ENCODE data around the gene IGF1R.

GRCh38 chr15:98889930-98890695 is 241.8 kb downstream of the IGF1R start:
- TF ChIP-seq CTCF (IDR thresholded peaks at IDR 0.05) (no peak), POLR2A (IDR thresholded peaks at IDR 0.05) (no peak)
